Ovary (tissue), 9 donors: Measurements from ENCODE around the gene CADM4. TPM values are rescaled to one million over a fixed set of nuclear protein-coding genes. Genes with fewer than 3 reads are reported as not detected.

Experiments used
- DNase-seq, 5 donors: peaks; one replicate each; pipeline ENCODE4 v3.0.0-alpha.2; 2019 to 2020
- H3K27ac ChIP-seq, 2 donors: fragments of 200-600 bp; one replicate each; pipeline versions ENCODE4 v1.5.1 to v1.8.0; 2019 to 2022
- H3K27me3 ChIP-seq: fragments of 200-600 bp; one replicate; pipeline ENCODE4 v1.8.0; 2022
- H3K36me3 ChIP-seq: fragments of 200-600 bp; sonication (generic); one replicate; pipeline ENCODE4 v1.5.1; 2019
- H3K4me1 ChIP-seq: one replicate; pipeline ENCODE4 v1.8.1; 2013; ENCODE audit warnings: mild to moderate bottlenecking, moderate library complexity; ENCODE audit not compliant: insufficient read depth
- H3K4me3 ChIP-seq: fragments of 200-600 bp; sonication (generic); one replicate; pipeline ENCODE4 v1.5.1; 2017
- H3K9me3 ChIP-seq, 2 donors: fragments of 200-600 bp in 1 of 2; sonication (generic) in 1 of 2; one replicate each; pipeline versions ENCODE4 v1.5.1 to v1.8.1; 2013 to 2019; ENCODE audit warnings: mild to moderate bottlenecking in 1 of 2, moderate library complexity in 1 of 2
- CTCF ChIP-seq, 3 donors: fragments of 450-650 bp in 2 of 3; fragments of 200-600 bp in 1 of 3; IDR thresholded peaks; one replicate each; pipeline versions ENCODE4 v1.5.1 to v1.8.0; 2016 to 2022; ENCODE audit warnings: antibody characterized with exemption in 3 of 3, mild to moderate bottlenecking in 1 of 3
- EP300 ChIP-seq: sonication (generic); formaldehyde crosslinking; IDR thresholded peaks from one replicate; pipeline ENCODE4 v1.6.1; 2017; ENCODE audit warnings: antibody characterized with exemption
- POLR2A ChIP-seq: fragments of 450-650 bp; IDR thresholded peaks from one replicate; pipeline ENCODE4 v1.6.1; 2017; ENCODE audit warnings: antibody characterized with exemption, mild to moderate bottlenecking, moderate library complexity
- WGBS, 3 donors: extraction: QIAGEN DNeasy Blood & Tissue Kit in 1 of 3; methylation state at CpG; one replicate each; pipeline versions ENCODE4 v1.1.5 to v1.1.7; 2013 to 2017; 5-methylcytosine and 5-hydroxymethylcytosine counted together
- intact Hi-C, 4 donors: fragments of 100-400 bp; cut with DNase I; formaldehyde crosslinking; loops; one replicate each; pipeline versions ENCODE4 v1.11.0 to v1.15.1; 2022 to 2023
- polyA plus RNA-seq, 2 donors: library from polyadenylated mRNA; stranded (reverse); fragments of 200-250 nt in 1 of 2; fragments of 350-450 nt in 1 of 2; fragmentation: Illumina TruSeq in 1 of 2; extraction: RNeasy Lipid Tissue Mini Kit (QIAGEN cat#74804) in 1 of 2; gene quantifications; one replicate each; pipeline ENCODE4 v1.2.3, GENCODE V29; 2013 to 2014
- total RNA-seq, 7 donors: library from RNA; depleted of rRNA in 2 of 7; stranded (reverse); fragments of >200 nt in 2 of 7; fragmentation: NEBNext Ultra II Directional in 3 of 7; extraction: Animal tissue kit (Norgen Biotek cat#: 25700) in 3 of 7; gene quantifications; one replicate each; pipeline versions ENCODE4 v1.1.0 to v1.2.4, GENCODE V29; 2016 to 2023
- donor health status: DM: no; HTN: no; CAD: no; lungs with moderate emphysema.
- donor health status: DM: no; HTN: no; CAD: no.
- donor health status: Bipolar disorder and iron deficiency.
- donor health status: DM: yes; HTN: yes; CAD: no.
- donor health status: DM: no; HTN: no; CAD: no.
- donor health status: DM: yes; HTN: yes; CAD: no.

CADM4 gene
- total and polyA plus RNA-seq, 9 donors: 6.2 to 24.3 (median 11.3) TPM

- peak in 2 of 5 donors; percentile 28 to 37 for DNase-seq
- H3K36me3 ChIP-seq: no peaks in the 10 kb centered on the region
- WGBS, 3 donors: 75 to 85% (median 78%) methylated on average over 10 of the region's 10 CpGs
- TF ChIP-seq EP300 (no peak), CTCF (IDR thresholded peaks at IDR 0.05) (no peak), POLR2A (no peak)
- peak overlapping the region; percentile 59 for H3K4me3 ChIP-seq
- intact Hi-C loops: no loop called here
- no peaks in the 10 kb centered on the region for H3K9me3 ChIP-seq
- peak overlapping the region; percentile 44 to 79 for H3K27ac ChIP-seq
- H3K27me3 ChIP-seq: no peaks in the 10 kb centered on the region
- peaks cover 10% of the 10 kb centered on the region for H3K4me1 ChIP-seq
These were observed 45.5 kb downstream of the CADM4 start for GRCh38 chr19:43594081-43594697.

- Histone ChIP-seq H3K27ac (no peak overlapping the region), H3K4me1 (peaks cover 10% of the 10 kb centered on the region), H3K36me3 (no peaks in the 10 kb centered on the region), H3K4me3 (no peak overlapping the region), H3K9me3 (no peaks in the 10 kb centered on the region), H3K27me3 (no peaks in the 10 kb centered on the region)
- peak in 2 of 5 donors; percentile 31 to 41 for DNase-seq
- intact Hi-C loops: no loop called here
- no peak for TF ChIP-seq CTCF (IDR thresholded peaks at IDR 0.05)
- TF ChIP-seq EP300: no peak
- TF ChIP-seq POLR2A: no peak
- WGBS, 3 donors: 89 to 92% (median 90%) methylated on average over 37 of the region's 37 CpGs
These were observed 46.8 kb downstream of the CADM4 start for GRCh38 chr19:43592800-43593350.

DNA sequence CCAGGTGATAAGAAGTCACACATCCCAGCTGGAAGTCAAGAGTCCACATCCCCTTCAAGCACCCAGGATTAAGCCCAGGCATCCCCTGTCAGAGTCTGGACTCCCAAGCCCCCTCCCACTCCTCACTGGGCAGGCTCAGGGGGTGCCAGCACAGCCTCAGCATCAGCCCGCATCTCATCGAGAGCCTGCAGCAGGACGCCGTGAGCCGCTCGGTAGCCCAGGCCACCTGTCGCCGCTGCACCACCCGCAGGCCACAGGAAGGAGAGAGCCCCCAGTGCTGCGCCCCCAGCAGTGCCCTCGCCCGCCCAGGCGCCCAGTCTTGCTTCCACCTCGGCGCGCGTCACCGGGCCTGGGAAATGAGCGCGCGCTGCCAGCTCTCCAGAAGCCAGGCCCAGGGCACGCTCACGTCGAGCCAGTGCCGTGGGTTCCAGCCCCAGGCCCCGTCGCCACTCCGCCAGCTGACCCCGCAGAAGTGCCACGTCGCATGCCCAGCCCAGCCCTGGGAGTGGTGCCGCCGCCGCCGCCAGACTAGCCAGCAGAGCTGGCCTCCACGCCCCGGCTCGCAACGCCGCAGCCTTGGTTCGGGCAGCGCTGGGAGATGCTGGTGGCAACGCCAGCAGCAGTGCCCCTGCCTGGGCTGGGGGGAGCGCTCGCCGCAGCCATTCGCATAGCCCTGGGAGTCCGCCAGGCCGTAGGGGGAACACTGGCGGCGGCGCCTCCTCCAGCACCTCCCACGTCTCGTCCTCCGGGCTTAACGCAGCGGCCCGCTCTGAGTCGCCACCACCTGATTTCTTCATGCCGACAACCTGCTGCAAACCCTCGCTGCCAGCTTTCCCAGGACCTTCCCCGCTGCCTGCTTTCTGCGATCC lies 47.5 kb downstream of the CADM4 start:
- Histone ChIP-seq H3K27me3 (no peaks in the 10 kb centered on the region), H3K4me3 (no peak overlapping the region), H3K27ac (no peak overlapping the region), H3K9me3 (no peaks in the 10 kb centered on the region), H3K36me3 (no peaks in the 10 kb centered on the region), H3K4me1 (peaks cover 8% of the 10 kb centered on the region)
- intact Hi-C loops: no loop called here
- TF ChIP-seq POLR2A (no peak), CTCF (IDR thresholded peaks at IDR 0.05) (no peak), EP300 (no peak)
- DNase-seq: peak in 1 of 5 donors; percentile 41
- 88 to 91% (median 91%) methylated on average over 63 of the region's 63 CpGs for WGBS, 3 donors

DNA sequence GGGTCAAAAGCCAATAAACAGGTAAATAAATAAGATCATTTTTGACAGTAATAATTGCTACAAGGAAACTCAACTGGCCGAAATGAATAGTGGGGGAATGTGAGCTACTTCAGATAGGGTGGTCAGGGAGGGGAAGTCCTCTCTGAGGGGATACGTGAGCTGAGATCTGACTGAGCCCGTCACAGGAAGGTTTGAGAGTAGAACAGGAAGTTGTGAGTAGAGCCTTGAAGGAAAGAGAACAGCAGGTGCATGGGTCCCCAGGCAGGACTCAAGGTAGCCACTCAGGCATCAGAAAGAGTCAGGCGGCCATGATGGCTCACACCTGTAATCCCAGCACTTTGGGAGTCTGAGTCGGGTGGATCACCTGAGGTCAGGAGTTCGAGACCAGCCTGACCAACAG lies 50.0 kb downstream of the CADM4 start:
- TF ChIP-seq POLR2A (no peak), CTCF (IDR thresholded peaks at IDR 0.05) (no peak), EP300 (no peak)
- 77 to 82% (median 81%) methylated on average over 6 of the region's 6 CpGs for WGBS, 3 donors
- intact Hi-C loops: no loop called here
- no peak overlapping the region for H3K4me3 ChIP-seq
- H3K9me3 ChIP-seq: no peaks in the 10 kb centered on the region
- no peaks in the 10 kb centered on the region for H3K36me3 ChIP-seq
- peaks cover 1% of the 10 kb centered on the region for H3K4me1 ChIP-seq
- no peaks in the 10 kb centered on the region for H3K27me3 ChIP-seq
- DNase-seq: no peak
- H3K27ac ChIP-seq: no peak overlapping the region
